K562 treated with DMSO at 1 percent for 24 hours (cell line): ENCODE data around the gene DYDC2. TPM values are rescaled to one million over a fixed set of nuclear protein-coding genes. Genes with fewer than 3 reads are reported as not detected.

Experiments used
- total RNA-seq: library from RNA; unstranded; fragments of 300-600 nt; gene quantifications from 2 replicates; pipeline ENCODE4 v1.2.3, GENCODE V29; 2022; ENCODE audit warnings: low read depth; ENCODE audit not compliant: insufficient read depth

DYDC2 gene, protein sequence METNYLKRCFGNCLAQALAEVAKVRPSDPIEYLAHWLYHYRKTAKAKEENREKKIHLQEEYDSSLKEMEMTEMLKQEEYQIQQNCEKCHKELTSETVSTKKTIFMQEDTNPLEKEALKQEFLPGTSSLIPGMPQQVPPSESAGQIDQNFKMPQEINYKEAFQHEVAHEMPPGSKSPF
- total RNA-seq: 3.1 and 3.4 TPM in 2 replicates

DNA sequence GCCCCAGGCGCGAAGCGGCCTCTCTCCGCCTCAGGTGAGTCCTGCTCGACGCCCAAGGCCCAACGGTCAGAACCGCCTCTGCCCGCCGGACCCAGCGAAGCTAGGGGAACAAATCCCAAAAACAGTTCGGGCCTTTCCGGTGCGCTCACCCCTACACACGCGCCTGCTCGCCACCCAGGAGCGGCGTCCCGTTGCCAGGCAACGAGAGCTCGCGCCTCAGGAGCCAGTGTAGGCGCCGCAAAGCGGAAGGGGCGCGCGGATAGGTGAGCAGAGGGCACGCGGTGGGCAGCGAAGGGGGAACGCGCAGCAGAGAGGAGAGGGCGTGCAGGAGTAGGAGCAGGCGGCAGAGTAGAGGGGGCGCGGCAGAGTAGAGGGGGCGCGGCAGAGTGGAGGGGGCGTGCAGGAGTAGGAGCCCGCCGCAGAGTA lies at the start of gene DYDC2, which contains the start of gene DYDC1:
Gene DYDC2, plus strand, starts transcription at position 219 of the 426 bp plus-strand sequence. CDS start 5,663 bp downstream, outside the sequence.
Gene DYDC1, minus strand, starts transcription at position 193 of the 426 bp plus-strand sequence. CDS start 4,154 bp downstream, outside the sequence.

DNA sequence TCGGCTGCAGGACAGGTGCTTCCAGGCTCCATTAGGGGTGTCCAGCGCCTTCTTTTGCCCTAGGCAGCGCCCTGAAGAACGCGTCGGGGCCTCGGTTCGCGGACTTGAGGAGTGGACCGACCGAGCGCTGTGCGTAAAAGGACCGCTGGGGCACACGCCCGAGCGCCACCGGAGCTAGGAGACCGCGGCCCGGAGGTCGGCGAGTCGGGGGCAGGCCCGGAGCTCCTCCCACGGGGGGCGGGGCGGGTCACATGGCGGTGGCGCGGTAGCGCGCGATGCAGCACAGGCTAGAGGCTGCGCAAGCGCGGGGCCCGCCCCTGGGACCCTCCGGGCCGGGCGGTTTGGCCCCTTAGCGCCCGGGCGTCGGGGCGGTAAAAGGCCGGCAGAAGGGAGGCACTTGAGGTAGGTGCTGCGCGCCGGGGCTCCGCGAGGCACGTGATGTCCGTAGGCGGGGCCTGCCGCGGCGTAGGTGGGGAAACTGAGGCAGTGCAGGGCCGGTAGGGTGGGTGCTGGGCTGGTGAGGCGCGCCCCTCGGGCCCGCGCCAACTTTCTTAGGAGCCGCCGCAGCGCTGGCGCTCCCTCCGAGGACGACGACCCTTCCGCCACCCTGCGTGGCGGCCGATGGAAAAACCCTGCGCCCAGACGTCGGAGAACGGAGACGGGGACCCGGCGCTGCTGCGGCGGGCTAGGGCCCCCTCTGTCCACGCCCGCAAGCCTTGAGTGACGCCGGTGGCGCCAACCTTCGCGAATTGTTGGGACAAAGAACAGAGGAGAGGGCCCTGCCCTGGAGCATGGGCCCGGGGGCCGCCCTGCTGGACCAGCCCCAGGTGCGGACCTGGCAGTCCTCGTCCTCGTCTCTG lies 51.9 kb downstream of the DYDC2 start, which contains the start of gene PRXL2A:
Gene PRXL2A, plus strand, starts transcription at position 310 of the 860 bp plus-strand sequence. CDS start 11,917 bp downstream, outside the sequence.

Other genes starting within 250 kb of the DYDC2 start
- gene PLAC9, start 224.1 kb upstream of the DYDC2 start, total RNA-seq: not detected in 2 replicates
- 188 and 189 TPM in 2 replicates for gene ANXA11, start 151.2 kb upstream of the DYDC2 start, total RNA-seq
- 3.1 and 3.8 TPM in 2 replicates for gene MAT1A, start 67.1 kb upstream of the DYDC2 start, total RNA-seq
- not detected in 2 replicates for gene DYDC1, start within 50 bp of the DYDC2 start, total RNA-seq
- 0.94 and 1.3 TPM in 2 replicates for gene PRXL2A, start 51.8 kb downstream of the DYDC2 start, total RNA-seq
- gene TSPAN14, start 97.5 kb downstream of the DYDC2 start, total RNA-seq: 69.7 and 71.3 TPM in 2 replicates
- 0.09 TPM in 1 of 2 replicates, not detected in the other for gene SH2D4B, start 181.1 kb downstream of the DYDC2 start, total RNA-seq